SK-N-MC (cell line): ENCODE measurements around the gene MADD.

Experiments used
- DNase-seq: peaks from one replicate; pipeline ENCODE4 v3.0.0-alpha.2; 2011; ENCODE audit warnings: low read depth, low spot score
- H3K27ac ChIP-seq: fragments of 200-600 bp; sonication (generic); 2 replicates; pipeline ENCODE4 v1.5.1; 2016; ENCODE audit warnings: mixed run types
- H3K36me3 ChIP-seq: fragments of 200-600 bp; sonication (generic); 2 replicates; pipeline ENCODE4 v1.6.1; 2017; ENCODE audit warnings: antibody characterized with exemption, low read length, mixed read lengths; ENCODE audit not compliant: insufficient read depth
- H3K4me3 ChIP-seq: fragments of 200-600 bp; sonication (generic); 2 replicates; pipeline ENCODE4 v1.5.1; 2016
- H3K9ac ChIP-seq: fragments of 200-600 bp; sonication (generic); 2 replicates; pipeline ENCODE4 v1.8.0; 2017; ENCODE audit warnings: mixed run types, mixed read lengths; ENCODE audit not compliant: insufficient read length
- H3K9me3 ChIP-seq: fragments of 200-600 bp; sonication (generic); 2 replicates; pipeline ENCODE4 v1.6.1; 2017; ENCODE audit warnings: low read depth, mild to moderate bottlenecking, antibody characterized with exemption, low read length, moderate library complexity, mixed read lengths
- EZH2 ChIP-seq: fragments of 200-600 bp; sonication (generic); IDR thresholded peaks from one replicate; pipeline ENCODE4 v1.6.1; 2017; ENCODE audit warnings: antibody characterized with exemption
- FOXP2 ChIP-seq: optimal IDR thresholded peaks from 2 replicates; pipeline ENCODE3; 2011; ENCODE audit warnings: mild to moderate bottlenecking, moderate library complexity; ENCODE audit not compliant: insufficient read depth; ENCODE audit errors: extremely low read length, control extremely low read depth
- POLR2AphosphoS5 ChIP-seq: IDR thresholded peaks from 2 replicates; pipeline ENCODE4 v1.6.1; 2012; ENCODE audit warnings: mild to moderate bottlenecking, low read depth, low read length, borderline replicate concordance

Gene MADD

DNA sequence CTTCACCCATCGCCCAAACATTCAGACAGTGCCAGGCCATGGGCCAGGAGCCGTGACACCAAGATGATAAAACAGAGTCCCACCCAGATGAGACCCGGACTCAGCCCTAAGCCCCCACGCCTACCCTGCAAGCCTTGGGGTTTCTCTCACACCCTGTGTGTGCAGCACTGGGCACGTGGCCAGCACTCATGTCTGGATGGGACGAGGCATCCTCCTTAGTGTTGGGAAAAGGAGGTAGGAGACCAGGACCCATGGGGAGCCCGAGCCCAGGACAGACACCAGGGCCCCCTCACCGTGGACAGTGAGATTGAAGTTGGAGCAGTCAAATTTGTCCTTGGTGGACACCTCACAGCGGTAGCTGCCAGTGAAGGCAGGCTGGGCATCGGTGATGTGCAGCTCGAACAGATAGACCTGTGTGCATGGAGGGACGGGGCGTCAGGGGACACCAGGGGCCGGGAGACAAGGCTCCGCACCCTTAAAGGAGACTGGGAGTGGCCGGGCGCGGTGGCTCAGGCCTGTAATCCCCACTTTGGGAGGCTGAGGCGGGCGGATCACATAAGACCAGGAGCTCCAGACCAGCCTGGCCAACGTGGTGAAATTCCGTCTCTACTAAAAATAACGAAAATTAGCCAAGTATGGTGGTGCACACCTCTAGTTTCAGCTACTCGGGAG is 78.3 kb downstream of the MADD start:
- TF ChIP-seq POLR2AphosphoS5 (no peak), FOXP2 (no peak), EZH2 (no peak)
- Histone ChIP-seq H3K27ac (no peak overlapping the region), H3K9ac (no peak overlapping the region), H3K36me3 (no peaks in the 10 kb centered on the region), H3K9me3 (no peaks in the 10 kb centered on the region), H3K4me3 (no peak overlapping the region)
- DNase-seq, result no peak

DNA sequence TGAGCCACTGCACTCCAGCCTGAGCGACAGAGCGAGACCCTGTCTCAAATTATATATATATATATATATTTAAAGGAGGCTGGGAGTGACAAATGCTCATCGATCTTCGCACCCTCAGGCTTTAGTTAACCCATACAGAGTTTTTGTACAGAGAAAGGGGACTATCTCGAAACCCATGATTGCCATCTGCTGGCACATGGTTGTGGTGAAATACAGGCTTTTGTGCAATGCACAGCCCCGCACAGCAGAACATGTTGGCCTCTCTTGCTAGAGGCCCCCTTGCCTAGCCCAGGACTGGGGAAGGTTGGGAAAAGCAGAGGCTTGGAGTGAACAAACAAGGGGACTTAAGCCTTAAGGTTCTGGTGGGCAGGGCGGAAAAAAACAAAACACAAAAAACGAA is 78.9 kb downstream of the MADD start:
- H3K36me3 ChIP-seq, result no peaks in the 10 kb centered on the region
- no peak overlapping the region for H3K4me3 ChIP-seq
- no peak overlapping the region for H3K27ac ChIP-seq
- TF ChIP-seq EZH2, result no peak
- TF ChIP-seq FOXP2, result no peak
- no peak for TF ChIP-seq POLR2AphosphoS5
- no peaks in the 10 kb centered on the region for H3K9me3 ChIP-seq
- H3K9ac ChIP-seq, result no peak overlapping the region
- DNase-seq, result peak; percentile 35

DNA sequence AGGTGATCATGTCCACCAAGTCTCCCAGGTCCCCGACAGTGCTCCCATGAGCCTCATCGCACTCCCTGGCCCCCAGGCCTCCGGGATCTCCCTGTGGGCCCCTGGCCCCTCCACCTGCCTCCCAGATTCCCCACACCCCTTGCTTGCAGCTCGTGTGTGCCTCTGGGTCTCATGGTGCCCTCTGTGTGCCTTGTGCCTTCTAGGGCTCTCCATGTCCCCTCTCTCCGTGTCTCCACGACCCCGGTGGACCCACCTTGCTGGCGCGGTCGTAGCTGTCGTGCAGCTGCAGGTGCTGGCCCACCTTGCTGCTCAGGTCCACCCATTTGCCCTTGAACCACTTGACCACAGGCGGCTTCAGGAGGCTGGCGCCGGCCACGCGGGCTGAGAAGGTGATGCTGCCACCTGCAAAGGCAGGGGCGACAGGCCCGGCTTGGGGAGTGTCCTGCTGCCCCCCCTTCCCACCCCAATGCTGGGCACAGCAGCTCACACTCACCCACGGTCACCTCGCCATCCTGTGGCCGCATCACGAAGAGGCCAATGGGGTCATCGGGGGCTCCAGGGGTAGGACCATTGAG is 79.7 kb downstream of the MADD start:
- TF ChIP-seq EZH2, result no peak
- no peak for TF ChIP-seq FOXP2
- no peak for TF ChIP-seq POLR2AphosphoS5
- DNase-seq, result no peak
- Histone ChIP-seq H3K4me3 (no peak overlapping the region), H3K9ac (no peak overlapping the region), H3K36me3 (no peaks in the 10 kb centered on the region), H3K27ac (no peak overlapping the region), H3K9me3 (no peaks in the 10 kb centered on the region)

DNA sequence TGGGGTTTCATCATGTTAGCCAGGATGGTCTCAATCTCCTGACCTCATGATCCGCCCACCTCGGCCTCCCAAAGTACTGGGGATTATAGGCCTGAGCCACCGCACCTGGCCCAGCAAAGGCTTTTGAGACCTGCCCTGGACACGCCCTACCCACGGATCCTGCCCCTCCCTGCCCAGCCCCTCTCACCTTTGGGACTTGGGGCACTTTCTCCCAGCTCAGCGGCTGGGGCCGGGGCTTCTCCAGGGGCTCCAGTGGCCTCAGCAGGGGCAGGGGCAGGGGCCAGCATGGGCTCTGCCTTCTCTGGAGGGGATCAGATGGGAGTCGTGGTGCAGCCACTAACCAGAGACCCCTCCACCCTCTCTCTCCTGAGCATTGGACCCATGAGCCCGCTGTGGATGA is 80.4 kb downstream of the MADD start:
- Histone ChIP-seq H3K36me3 (no peaks in the 10 kb centered on the region), H3K9ac (no peak overlapping the region), H3K4me3 (no peak overlapping the region), H3K27ac (no peak overlapping the region), H3K9me3 (no peaks in the 10 kb centered on the region)
- DNase-seq, result no peak
- TF ChIP-seq POLR2AphosphoS5 (no peak), FOXP2 (no peak), EZH2 (no peak)

DNA sequence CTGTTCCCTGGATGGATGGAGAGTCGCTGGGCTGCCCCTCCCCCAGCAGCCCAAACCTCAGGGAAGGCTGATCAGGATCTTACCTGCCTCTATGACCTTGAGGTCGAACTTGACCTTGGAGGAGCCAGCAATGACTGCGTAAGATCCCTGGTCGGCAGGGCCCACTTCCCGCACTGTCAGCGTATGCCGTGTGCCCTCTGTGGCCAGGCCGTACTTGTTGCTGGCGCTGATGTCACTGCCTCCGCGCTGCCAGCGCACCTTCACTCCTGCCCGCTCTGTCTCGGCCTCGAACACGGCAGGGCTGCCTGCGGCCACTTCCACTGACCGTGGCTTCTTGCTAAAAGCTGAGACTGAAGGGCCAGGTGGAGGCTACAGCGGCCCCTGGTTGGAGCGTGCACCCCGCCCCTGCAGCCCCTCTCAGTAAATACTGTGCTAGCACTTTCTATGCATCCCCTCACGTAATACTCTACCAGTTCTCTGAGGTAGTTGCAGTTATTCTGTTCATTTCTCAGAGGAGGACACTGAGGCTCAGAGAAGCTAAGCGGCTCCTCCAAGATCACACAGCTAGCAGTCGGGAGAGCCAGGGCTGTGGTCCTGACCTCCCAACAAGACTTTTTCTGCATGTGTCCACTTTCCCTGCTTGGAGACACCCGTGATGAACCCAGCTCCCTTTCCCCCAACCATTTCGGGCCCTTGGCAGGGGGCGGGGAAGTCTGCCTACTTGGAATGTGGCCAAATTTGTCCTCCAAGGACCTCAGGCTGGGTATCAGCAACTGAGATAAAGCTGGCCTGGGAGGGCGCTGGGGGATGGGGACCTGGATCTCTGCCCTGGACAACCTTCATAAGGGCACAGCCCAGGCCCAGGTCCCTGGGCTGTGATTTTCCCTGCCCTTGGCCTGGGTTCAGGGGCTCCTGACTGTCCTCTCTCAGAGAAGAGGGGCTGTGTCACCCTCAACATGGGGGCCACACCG is 81.5 kb downstream of the MADD start:
- Histone ChIP-seq H3K9ac (no peak overlapping the region), H3K4me3 (no peak overlapping the region), H3K36me3 (no peaks in the 10 kb centered on the region), H3K27ac (no peak overlapping the region), H3K9me3 (no peaks in the 10 kb centered on the region)
- no peak for DNase-seq
- TF ChIP-seq FOXP2, result no peak
- no peak for TF ChIP-seq EZH2
- no peak for TF ChIP-seq POLR2AphosphoS5

DNA sequence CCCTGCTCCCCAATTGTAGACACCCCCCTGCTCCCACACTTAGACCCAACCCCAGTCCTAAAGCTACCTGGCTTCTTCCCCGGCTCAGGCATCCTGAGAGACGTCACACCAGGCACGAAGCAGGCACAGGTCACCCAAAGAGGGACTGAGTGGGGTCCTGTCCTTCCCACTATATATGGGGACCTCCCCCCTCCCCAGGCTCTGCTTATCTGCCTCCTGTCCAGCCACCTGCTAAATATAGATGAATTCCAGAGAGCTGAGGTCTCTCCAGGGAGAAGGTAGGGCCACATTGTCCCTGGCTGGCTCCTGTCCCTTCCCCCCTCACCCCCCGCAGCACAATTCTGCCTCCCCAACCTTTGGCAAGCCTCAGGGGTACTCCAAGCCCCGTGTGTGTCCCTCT is 82.6 kb downstream of the MADD start, which contains the start of gene MYBPC3:
TSS of gene MYBPC3 (minus strand) at position 147 of the 400 bp plus-strand sequence. CDS start at position 92, 55 bp downstream.
- DNase-seq, result no peak
- H3K9me3 ChIP-seq, result no peaks in the 10 kb centered on the region
- H3K36me3 ChIP-seq, result no peaks in the 10 kb centered on the region
- no peak within 1 kb of the TSS for H3K9ac ChIP-seq
- no peak within 1 kb of the TSS for H3K27ac ChIP-seq
- no peak within 1 kb of the TSS for H3K4me3 ChIP-seq
- TF ChIP-seq FOXP2 (no peak), POLR2AphosphoS5 (no peak), EZH2 (no peak)

DNA sequence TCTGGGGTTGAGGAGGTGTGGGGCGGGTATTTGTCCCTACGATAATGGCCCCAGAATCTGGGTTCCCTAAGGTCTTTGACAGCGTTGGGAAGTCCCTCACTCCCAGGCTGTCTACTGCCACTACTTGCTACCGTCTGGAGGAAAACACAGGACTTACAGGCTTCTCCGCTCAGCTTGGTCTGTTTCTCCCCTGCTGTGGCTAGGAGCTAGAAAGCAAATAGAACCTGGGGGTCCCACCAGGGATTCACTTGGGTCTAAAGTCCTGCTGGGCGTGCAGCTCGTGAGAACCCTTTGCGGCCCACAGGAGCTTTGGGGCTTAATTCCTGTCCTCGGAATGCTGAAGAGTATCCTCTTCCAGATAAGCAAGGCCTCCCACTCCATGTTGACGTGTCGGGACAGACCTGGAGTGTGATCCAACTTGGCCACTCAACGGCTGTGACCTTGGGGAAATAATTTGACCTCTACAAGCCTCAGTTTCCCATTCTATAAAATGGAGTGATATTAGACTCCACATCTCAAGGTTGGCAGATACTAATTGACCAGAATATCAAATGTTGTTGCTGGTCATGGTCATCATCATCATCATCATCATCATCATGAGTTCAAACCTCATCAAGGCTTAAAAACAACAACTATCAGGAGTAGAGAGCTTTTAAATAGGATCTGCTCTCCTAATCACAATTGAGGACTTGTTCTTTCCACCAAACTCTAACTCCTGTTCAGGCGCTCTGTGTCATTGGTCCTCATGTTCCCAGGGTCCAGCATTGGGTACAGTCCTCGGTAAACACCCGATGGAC is 84.2 kb downstream of the MADD start:
- Histone ChIP-seq H3K9me3 (no peaks in the 10 kb centered on the region), H3K4me3 (no peak overlapping the region), H3K36me3 (no peaks in the 10 kb centered on the region), H3K27ac (no peak overlapping the region), H3K9ac (no peak overlapping the region)
- no peak for DNase-seq
- TF ChIP-seq POLR2AphosphoS5, result no peak
- TF ChIP-seq FOXP2, result no peak
- no peak for TF ChIP-seq EZH2

DNA sequence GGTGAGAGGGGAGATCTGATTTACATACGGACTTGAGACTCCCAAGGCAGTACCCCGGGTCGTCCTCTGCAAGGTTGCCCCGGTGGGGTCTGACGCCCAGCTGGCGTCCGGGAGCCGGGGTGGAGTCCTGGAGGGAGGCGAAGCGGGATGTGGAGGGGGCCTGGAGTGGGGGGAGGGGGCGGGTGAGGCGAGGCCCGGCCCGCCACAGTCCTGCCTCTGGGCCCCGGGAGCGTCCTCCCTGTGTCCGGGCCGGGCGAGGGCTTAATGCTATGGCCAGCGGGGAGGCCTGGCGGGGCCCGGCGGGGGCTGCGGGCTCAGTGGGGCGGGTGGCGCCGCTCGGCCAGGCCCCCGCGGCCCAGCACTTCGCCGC is 85.0 kb downstream of the MADD start:
- no peaks in the 10 kb centered on the region for H3K36me3 ChIP-seq
- no peaks in the 10 kb centered on the region for H3K9me3 ChIP-seq
- TF ChIP-seq FOXP2, result no peak
- TF ChIP-seq POLR2AphosphoS5, result no peak
- TF ChIP-seq EZH2, result no peak
- peak overlapping the region; percentile 78 for H3K4me3 ChIP-seq
- no peak overlapping the region for H3K9ac ChIP-seq
- H3K27ac ChIP-seq, result no peak overlapping the region
- no peak for DNase-seq
